HG03280 (cell line): Measurements from ENCODE around the gene ASAH2.
"Not testable (repeated sequence)": the region's sequence is repeated elsewhere in the genome, so short reads cannot be mapped to it uniquely, and the experiment has no call there.

Experiments
- ATAC-seq: cut with Tn5 transposase; IDR thresholded peaks from one replicate; pipeline ENCODE4 v1.9.1; 2021; ENCODE audit warnings: mild to moderate bottlenecking, moderate library complexity; ENCODE audit not compliant: unreplicated experiment

The ASAH2 gene

GRCh38 chr10:50251394-50251793 lies at the start of gene ASAH2:
Gene ASAH2 (minus strand): TSS chr10:50251516. CDS start chr10:50248610, 2,906 bp downstream.
- no peak for ATAC-seq

GRCh38 chr10:50299948-50300669 lies 48.8 kb upstream of the ASAH2 start:
- no peak for ATAC-seq

- ATAC-seq: no peak
These were observed 44.1 kb upstream of the ASAH2 start for GRCh38 chr10:50295367-50295766.

DNA sequence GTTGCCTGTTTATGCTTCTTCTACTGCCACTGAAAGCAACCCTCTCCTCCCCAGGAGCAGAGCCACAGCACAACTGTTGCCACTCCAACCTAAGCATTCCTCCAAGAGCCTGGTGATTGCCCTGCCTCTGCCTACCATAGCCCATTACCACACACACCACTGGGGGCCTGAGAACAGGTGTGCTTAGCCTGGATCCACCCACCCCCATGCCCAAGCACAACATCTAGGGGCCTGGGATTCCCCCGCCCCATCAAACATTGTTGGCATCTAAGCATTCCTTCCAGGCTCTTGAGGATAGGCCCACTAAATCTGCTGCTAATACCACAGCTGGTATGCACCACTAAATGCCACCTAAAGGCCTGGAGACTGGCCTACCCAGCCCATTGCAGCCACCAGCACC lies 43.3 kb upstream of the ASAH2 start:
- ATAC-seq: no peak

DNA sequence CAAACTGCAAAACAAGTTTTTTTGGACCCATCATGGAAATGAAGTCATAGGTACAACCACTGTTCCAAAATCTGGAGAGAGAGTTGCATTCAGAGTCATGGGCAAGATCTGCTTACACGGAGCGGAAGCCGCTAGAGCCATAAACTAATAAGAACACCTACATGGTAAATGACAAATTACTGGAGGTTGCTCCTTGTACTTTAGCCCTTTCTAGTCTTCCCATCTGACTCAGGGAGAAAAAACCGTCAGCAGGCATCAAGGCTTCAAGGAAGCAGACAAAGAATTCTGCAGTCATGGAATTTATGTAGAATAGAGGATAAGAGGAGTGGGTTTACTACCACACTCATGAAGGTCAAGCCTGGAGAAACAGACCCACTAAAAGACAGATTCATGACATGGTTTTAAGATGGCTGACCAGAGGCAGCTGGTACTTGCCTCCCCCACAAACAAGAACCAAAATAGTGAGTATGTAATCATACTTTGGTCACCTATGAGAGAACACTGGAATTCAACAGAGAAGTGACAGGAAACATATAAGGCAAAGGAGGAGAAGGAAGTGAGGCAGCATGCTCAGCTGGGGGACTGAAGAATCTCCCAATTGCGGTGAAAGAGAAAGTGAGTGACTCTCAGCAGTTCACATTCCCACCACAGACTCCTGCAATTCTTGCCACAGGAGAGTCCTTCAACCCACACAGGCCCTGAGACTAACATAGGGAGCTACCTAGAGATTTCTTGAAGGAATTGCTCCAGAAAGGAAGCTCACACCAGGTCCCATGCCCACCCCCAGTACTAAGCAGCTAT lies 42.4 kb upstream of the ASAH2 start:
- ATAC-seq: no peak

DNA sequence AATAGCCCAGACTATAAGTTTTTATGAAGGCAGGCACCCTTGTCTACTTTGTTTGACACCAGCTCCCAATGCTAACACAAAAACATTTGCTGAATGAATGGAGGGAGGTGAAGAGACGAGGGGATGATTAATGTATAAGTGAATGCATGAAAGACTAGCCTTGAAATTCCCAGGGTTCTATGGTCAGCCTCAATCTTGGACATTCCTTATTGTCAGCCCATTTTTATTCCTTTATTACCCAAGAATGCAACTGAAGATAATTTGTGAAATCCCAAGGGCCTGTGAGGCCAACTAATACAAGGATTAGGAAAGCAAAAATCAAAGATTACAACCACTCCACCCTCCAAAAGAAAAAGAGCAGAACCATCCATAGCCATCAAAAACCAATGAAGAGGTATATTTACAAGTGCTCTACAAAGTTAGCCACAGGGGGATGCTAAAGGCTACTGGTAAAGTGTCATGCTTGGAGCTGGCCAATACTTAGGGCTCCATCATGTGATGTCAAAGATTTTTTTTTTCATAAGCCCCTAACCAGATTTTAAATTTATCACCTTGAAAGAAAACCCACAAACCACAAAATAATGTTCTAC lies 40.0 kb upstream of the ASAH2 start:
- no peak for ATAC-seq

DNA sequence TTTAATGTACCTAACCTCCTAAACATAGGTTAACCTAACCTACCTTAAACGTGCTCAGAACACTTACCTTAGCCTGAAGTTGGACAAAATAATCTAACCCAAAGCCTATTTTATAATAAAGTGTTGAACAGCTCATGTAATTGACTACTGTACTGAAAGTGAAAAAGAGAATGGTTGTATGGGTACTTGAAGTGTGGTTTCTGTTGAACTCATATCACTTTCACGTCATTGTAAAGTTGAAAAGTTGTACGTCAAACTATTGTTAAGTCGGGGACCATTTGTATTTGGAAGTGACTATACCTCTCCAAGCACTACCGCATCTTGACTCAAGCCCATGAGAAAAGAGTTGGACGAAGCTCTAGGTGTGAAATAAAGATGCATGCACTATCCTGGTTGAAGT lies 37.9 kb upstream of the ASAH2 start:
- ATAC-seq: no peak

GRCh38 chr10:50286996-50287803 lies 35.9 kb upstream of the ASAH2 start:
- ATAC-seq: no peak

GRCh38 chr10:50286517-50286916 lies 35.2 kb upstream of the ASAH2 start:
- no peak for ATAC-seq

- no peak for ATAC-seq
These were observed 30.7 kb upstream of the ASAH2 start for GRCh38 chr10:50281967-50282522.

DNA sequence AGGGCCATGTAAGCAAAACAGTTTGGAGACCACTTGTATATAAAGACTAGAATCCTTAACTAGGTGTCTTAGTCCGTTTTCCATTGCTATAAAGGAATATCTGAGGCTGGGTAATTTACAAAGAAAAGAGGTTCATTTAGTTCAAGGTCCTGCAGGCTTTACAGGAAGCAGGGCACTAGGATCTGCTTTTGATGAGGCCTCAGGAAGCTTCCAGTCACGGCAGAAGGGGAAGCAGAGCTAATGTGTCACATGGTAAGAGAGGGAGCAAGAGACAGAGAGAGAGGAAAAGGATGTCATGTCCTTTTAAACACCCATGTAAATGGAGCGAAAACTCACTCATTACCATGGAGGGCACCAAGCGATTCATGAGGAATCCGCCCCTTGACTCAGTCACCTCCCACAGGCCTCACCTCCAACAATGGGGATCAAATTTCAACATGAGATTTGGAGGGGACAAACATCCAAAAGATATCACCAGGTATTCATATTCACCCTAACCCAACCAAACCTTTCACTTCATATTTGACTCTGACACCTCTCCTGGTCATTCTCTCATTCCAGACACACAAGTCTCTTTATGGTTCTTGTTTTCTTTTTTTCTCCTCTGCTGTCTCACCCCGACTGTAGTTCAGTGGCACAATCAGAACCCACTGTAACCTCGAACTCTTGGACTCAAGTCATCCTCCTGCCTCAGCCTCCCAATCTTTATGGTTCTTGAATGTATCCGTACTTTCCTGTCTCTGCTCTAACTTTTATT lies 30.1 kb upstream of the ASAH2 start:
- no peak for ATAC-seq

- ATAC-seq: no peak
These were observed 28.9 kb upstream of the ASAH2 start for GRCh38 chr10:50280049-50280841.

DNA sequence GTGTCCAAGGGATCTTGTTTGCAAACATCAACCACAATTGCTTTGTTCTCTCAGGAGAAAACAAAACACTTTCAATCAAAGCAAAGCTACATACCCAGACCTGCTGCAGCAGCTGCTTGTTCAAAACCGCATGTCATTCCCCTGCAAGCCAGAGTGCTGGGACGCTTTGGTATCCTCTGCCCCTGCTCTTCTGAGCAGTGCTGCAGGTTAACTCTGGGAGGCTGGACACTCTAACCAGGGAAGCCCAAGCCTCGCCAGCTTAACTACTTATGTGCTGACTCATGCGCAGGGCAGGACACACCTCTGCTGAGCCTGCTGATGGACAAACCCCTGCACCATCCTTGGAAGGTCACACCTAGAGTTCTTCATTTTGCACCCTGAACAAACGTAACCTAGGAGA lies 28.2 kb upstream of the ASAH2 start:
- ATAC-seq: no peak

DNA sequence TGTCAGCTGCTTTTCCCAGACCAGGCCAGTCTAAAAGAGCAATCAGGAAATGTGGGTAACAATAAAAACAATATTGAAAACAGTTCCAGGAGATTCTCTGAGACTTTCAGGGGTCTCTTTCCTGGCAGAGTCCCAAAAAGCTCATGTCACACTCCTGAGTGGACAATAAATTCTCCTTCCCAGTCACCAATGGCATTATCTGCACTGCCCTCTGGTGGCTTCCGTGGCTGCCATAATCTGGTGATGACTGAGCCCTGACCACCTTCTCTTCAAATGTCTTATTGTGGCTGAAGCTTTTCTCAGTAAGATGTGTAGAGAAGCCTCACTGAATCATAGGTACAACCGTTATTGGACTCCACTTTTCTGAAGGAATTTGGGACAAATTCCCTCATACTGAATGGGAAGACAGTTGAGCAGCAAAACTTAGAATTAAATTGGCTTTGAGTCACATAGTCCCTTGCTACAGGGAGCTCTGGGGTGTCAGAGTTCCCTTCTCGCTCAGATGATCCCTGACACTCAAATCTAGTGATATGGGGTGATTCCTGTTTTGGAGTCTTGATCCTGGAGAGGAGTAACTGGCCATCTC lies 24.4 kb upstream of the ASAH2 start:
- ATAC-seq: peak; percentile 48

- no peak for ATAC-seq
These were observed 21.2 kb upstream of the ASAH2 start for GRCh38 chr10:50272531-50272930.

DNA sequence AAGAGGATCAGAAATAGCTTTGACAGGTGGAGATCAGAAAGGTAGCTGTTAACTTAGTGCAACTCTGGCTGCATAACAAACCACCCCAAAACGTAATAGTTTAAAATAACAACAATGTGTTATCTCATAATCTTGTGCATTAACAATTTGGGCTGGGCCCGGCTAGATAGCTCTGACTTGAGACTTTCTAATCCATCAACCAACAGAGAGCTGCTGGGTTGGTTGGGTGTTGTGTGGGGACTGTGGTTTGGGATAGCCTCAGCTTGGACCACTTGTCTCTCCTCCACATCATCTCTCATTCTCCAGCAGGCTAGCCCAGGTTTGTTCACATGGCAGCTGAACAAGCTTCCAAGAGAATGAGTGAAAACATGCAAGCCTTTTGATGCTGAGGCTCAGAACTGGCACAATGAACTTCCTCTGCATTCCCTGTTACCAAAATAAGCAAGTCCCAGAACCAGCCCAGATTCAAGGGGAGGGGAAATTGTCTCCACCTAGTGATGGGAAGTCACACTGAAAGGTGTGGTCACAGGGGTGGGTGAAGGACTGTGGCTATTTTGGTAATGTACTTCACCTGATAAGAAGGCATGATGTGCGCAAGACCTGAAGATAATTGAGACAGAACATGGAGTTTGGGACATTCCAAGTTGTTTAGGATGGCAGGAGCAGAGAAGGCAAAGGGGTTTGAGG lies 20.4 kb upstream of the ASAH2 start:
- ATAC-seq: no peak

DNA sequence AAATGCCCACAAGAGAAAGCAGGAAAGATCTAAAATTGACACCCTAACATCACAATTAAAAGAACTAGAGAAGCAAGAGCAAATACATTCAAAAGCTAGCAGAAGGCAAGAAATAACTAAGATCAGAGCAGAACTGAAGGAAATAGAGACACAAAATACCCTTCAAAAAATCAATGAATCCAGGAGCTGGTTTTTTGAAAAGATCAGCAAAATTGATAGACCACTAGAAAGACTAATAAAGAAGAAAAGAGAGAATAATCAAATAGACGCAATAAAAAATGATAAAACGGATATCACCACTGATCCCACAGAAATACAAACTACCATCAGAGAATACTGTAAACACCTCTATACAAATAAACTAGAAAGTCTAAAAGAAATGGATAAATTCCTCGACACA lies 16.6 kb upstream of the ASAH2 start:
- not testable (repeated sequence) for ATAC-seq

DNA sequence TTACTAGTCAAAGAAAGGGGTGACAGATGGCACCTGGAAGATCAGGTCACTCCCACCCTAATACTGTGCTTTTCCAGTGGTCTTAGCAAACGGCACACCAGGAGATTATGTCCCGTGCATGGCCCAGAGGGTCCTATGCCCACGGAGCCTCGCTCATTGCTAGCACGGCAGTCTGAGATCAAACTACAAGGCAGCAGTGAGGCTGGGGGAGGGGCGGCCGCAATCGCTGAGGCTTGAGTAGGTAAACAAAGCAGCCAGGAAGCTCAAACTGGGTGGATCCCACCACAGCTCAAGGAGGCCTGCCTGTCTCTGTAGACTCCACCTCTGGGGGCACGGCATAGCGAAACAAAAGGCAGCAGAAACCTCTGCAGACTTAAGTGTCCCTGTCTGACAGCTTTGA lies 11.3 kb upstream of the ASAH2 start:
- ATAC-seq: not testable (repeated sequence)
